BJ (cell line): ENCODE results near the gene TMOD1. TPM values are rescaled to one million over a fixed set of nuclear protein-coding genes. Genes with fewer than 3 reads are reported as not detected.

Source experiments
- CTCF ChIA-PET: fragments of 350-600 bp; formaldehyde crosslinking; extraction: SDS; loops from one replicate; lab custom pipeline; 2021; ENCODE audit warnings: antibody characterized with exemption, inconsistent platforms; lab: Yijun Ruan, JAX
- POLR2A ChIA-PET: fragments of 300-600 bp; sonication (Branson Sonifier 250); formaldehyde crosslinking; extraction: SDS; loops from one replicate; lab custom pipeline; 2021; ENCODE audit warnings: antibody characterized with exemption; lab: Charles Lee
- DNase-seq: peaks from one replicate; pipeline ENCODE4 v3.0.0-alpha.2; 2011; ENCODE audit warnings: low read depth
- H3K27me3 ChIP-seq: 2 replicates; pipeline ENCODE4 v1.6.0; 2011; ENCODE audit warnings: low read length; ENCODE audit not compliant: control insufficient read depth, insufficient read depth
- H3K36me3 ChIP-seq: 2 replicates; pipeline ENCODE4 v1.5.1; 2011; ENCODE audit warnings: low read length; ENCODE audit not compliant: control insufficient read depth, insufficient read depth
- H3K4me3 ChIP-seq: 2 replicates; pipeline ENCODE4 v1.5.1; 2011; ENCODE audit warnings: low read depth, mild to moderate bottlenecking, control low read depth, low read length
- polyA plus RNA-seq: library from polyadenylated mRNA; depleted of rRNA; stranded (reverse); fragments of >200 nt; gene quantifications from 2 replicates; pipeline ENCODE4 v1.2.3, GENCODE V29; 2011
- TF ChIP-seq, protein P1 (sequence below): IDR thresholded peaks from 2 replicates; pipeline ENCODE4 v1.5.1; 2011; ENCODE audit warnings: low read depth, mild to moderate bottlenecking, control low read depth, inconsistent platforms, low read length, moderate library complexity; ENCODE audit not compliant: insufficient read depth

TMOD1 gene
- polyA plus RNA-seq, 1 experiment: 0.06 TPM

DNA sequence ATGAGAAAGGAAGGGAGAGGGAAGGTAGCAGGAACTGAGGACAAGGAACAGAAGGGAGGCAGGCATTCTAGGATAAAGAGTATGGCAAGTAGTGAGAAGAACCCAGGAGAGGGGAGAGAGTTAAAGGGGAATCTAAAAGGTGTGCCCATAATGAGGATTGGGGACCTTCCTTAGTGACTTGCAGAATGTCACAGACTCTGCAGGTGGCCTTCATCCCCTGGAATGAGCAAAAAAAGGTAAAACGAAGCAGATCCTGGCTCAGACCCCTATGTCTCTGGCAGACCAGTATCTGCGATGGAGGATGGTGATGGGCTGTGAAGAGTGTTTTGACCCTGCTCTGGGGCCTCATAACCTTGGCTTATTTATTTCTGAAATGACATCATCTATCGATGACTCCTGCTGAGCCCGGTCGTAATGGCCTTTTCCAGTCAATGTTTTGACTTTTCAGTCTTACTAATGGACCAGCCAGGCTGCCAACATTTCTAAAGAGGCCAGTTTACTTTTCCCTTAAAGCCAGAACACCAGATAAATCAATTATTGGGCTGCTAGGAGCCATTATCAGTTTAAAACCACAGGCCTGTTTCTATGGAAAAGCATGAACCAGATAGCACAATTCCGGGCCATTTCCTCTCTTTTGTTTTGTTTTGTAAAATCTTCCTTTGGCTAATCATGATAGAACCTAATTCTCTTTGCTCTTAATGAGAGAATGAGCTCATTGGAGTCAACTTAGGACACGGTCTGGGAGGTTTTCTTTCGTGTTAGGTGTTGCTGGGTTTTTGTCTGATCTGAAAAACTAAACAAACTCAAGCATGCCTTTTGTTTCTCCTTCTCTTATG is 3.1 kb downstream of the TMOD1 start:
- TF ChIP-seq, protein P1, sequence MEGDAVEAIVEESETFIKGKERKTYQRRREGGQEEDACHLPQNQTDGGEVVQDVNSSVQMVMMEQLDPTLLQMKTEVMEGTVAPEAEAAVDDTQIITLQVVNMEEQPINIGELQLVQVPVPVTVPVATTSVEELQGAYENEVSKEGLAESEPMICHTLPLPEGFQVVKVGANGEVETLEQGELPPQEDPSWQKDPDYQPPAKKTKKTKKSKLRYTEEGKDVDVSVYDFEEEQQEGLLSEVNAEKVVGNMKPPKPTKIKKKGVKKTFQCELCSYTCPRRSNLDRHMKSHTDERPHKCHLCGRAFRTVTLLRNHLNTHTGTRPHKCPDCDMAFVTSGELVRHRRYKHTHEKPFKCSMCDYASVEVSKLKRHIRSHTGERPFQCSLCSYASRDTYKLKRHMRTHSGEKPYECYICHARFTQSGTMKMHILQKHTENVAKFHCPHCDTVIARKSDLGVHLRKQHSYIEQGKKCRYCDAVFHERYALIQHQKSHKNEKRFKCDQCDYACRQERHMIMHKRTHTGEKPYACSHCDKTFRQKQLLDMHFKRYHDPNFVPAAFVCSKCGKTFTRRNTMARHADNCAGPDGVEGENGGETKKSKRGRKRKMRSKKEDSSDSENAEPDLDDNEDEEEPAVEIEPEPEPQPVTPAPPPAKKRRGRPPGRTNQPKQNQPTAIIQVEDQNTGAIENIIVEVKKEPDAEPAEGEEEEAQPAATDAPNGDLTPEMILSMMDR: no peak
- H3K4me3 ChIP-seq: no peak overlapping the region
- H3K27me3 ChIP-seq: peaks cover 41% of the 10 kb centered on the region
- ChIA-PET CTCF (interaction anchor here (1.7 to 3.7 kb wide), 2 partner anchors 20 to 36 kb away, joined by 4 to 21 read pairs; no protein-coding TSS in a partner anchor), POLR2A (no interaction called here)
- no peaks in the 10 kb centered on the region for H3K36me3 ChIP-seq
- DNase-seq: no peak

GRCh38 chr9:97505845-97506244 is 4.4 kb downstream of the TMOD1 start:
- POLR2A ChIA-PET: no interaction called here
- H3K36me3 ChIP-seq: no peaks in the 10 kb centered on the region
- TF ChIP-seq, protein P1: no peak
- H3K27me3 ChIP-seq: peaks cover 37% of the 10 kb centered on the region
- CTCF ChIA-PET: interaction anchor here (1.0 kb wide), 3 partner anchors 19 to 107 kb away, joined by 3 read pairs; no protein-coding TSS in a partner anchor
- DNase-seq: no peak
- H3K4me3 ChIP-seq: no peak overlapping the region

DNA sequence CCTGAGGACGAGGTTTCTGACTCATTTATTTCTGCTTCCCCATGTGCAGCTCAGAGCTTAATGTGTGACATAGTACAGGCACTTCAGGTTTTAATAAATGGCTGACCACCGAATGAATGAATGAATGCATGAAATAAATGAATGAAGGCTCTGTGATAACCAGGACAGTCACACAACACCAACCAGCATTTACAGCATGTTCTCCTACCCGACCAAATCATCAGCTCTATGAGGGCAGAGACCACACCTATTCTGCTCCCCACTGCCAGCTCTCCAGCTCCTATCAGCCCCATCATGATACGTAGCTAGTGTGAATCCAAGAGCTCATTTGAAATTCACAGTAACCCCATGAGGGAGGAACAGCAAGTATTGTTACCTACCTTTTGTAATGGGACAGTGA is 4.8 kb downstream of the TMOD1 start:
- Histone ChIP-seq H3K27me3 (peaks cover 34% of the 10 kb centered on the region), H3K4me3 (no peak overlapping the region), H3K36me3 (no peaks in the 10 kb centered on the region)
- TF ChIP-seq, protein P1: no peak
- no peak for DNase-seq
- ChIA-PET POLR2A (no interaction called here), CTCF (interaction anchor here (1.0 to 1.1 kb wide), 4 partner anchors 11 to 107 kb away, joined by 3 read pairs; no protein-coding TSS in a partner anchor)

GRCh38 chr9:97506787-97507186 is 5.3 kb downstream of the TMOD1 start:
- Histone ChIP-seq H3K4me3 (no peak overlapping the region), H3K27me3 (peaks cover 34% of the 10 kb centered on the region), H3K36me3 (no peaks in the 10 kb centered on the region)
- no peak for DNase-seq
- POLR2A ChIA-PET: no interaction called here
- CTCF ChIA-PET: interaction anchor here (1.0 to 1.3 kb wide), 4 partner anchors 11 to 92 kb away, joined by 3 read pairs; no protein-coding TSS in a partner anchor
- TF ChIP-seq, protein P1: no peak

- CTCF ChIA-PET: interaction anchor here (1.1 to 1.3 kb wide), 2 partner anchors 10 to 39 kb away, joined by 3 read pairs; no protein-coding TSS in a partner anchor
- Histone ChIP-seq H3K27me3 (peaks cover 27% of the 10 kb centered on the region), H3K36me3 (no peaks in the 10 kb centered on the region), H3K4me3 (no peak overlapping the region)
- TF ChIP-seq, protein P1: no peak
- POLR2A ChIA-PET: no interaction called here
- DNase-seq: no peak
Observed at GRCh38 chr9:97507428-97507984, 6.0 kb downstream of the TMOD1 start.
